Fibroblast of the aortic adventitia (primary cell): Measurements from ENCODE around the gene PLEKHA7. TPM values are rescaled to one million over a fixed set of nuclear protein-coding genes. Genes with fewer than 3 reads are reported as not detected.

Source experiments
- DNase-seq: peaks from one replicate; pipeline ENCODE4 v3.0.0-alpha.2; 2010; ENCODE audit warnings: low read depth
- H3K4me3 ChIP-seq: 2 replicates; pipeline ENCODE4 v1.5.1; 2011; ENCODE audit warnings: low read depth, mild to moderate bottlenecking, control low read depth, low read length, moderate library complexity
- total RNA-seq: library from RNA; depleted of rRNA; stranded (reverse); fragments of >200 nt; gene quantifications from 2 replicates; pipeline ENCODE4 v1.2.3, GENCODE V29; 2012; ENCODE audit warnings: low replicate concordance
- TF ChIP-seq, protein P1 (sequence below): IDR thresholded peaks from 2 replicates; pipeline ENCODE4 v1.5.1; 2011; ENCODE audit warnings: mild to moderate bottlenecking, low read length, control low read depth, inconsistent platforms; ENCODE audit not compliant: insufficient read depth

Gene PLEKHA7
- total RNA-seq, 1 donor: 0.09 TPM

DNA sequence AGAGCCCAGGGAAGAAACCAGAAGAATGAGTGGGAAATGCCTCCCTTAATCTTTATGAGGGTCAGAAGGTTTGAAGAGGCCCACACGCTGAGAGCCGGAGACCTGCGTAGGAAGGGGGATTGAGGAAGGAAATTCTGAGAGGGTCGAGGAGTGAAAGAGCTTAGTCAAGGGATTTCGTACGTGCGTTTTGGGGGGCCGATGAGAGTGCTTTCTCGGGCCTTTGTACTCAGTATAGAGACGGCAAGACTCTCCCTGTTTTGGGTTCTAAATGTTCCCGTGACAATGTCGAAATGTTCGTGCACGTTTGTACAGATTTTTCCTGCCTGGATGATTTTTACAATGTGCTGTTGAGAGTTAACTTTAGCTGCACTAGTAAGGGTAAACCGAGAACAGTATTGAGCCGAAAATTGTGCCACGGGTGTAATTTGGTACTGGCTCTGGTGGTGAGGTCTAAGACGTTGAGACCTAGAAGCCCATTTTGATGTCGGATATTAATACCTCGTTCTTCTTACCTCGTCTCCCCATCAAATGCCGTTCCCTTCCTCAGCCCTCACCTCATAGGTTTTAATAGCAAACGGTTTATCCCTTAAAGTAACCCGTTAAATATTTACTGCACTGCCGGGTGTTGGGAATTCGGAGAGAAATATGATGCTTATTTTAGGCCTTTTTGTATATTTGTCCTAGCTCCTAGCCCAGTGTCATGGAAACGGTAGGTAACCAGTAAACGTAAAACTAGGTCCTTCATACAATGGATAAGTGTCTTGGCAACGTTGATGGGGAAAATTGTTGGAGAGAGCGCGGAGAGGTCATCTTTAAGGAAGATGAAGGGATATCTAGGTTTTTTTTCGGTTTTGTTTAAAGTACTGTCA, 275.0 kb downstream of the PLEKHA7 start:
- TF ChIP-seq, protein P1, sequence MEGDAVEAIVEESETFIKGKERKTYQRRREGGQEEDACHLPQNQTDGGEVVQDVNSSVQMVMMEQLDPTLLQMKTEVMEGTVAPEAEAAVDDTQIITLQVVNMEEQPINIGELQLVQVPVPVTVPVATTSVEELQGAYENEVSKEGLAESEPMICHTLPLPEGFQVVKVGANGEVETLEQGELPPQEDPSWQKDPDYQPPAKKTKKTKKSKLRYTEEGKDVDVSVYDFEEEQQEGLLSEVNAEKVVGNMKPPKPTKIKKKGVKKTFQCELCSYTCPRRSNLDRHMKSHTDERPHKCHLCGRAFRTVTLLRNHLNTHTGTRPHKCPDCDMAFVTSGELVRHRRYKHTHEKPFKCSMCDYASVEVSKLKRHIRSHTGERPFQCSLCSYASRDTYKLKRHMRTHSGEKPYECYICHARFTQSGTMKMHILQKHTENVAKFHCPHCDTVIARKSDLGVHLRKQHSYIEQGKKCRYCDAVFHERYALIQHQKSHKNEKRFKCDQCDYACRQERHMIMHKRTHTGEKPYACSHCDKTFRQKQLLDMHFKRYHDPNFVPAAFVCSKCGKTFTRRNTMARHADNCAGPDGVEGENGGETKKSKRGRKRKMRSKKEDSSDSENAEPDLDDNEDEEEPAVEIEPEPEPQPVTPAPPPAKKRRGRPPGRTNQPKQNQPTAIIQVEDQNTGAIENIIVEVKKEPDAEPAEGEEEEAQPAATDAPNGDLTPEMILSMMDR: no peak
- DNase-seq: peak; percentile 29
- H3K4me3 ChIP-seq: peak overlapping the region; percentile 92

DNA sequence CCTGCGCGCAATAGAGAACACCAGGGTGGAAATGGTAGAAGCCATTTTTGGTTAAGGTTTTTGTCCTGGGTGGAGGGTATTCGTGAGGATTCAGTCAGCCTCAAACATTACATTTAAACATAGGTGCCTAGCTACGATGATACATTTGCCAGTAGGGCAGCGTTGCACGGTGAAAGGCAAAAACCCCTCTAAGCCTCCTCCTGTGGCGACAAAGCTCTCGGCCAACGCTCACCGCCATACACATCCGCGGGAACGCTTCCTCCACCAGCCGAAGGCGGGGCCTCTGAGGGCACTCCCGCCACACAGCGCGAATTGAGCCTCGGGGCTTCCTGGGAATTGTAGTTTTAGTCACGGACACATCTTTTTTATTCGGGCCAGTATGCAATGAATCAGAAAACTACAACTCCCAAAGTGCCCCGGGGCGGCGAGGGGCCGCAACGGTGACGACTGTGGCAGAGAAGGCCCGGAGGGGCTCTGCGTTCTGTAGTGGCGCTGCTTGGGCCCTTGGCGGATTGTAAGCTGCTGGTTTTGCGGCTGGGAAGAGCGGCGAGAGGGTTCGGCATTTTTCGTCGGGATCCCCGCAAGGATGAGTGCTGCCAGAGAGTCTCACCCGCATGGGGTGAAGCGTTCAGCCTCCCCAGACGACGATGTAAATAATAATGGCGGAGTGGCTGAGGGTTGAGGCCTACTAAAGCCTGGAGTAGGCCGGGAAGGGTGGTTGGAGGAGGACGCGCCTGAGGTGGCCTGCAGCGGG, 275.8 kb downstream of the PLEKHA7 start, which contains the start of gene C11orf58:
Gene C11orf58, plus strand, starts transcription at position 455 of the 754 bp plus-strand sequence. Its CDS starts 132 bp downstream, at position 587.
- TF ChIP-seq, protein P1: peak; percentile 9
- peak; percentile 96 for DNase-seq
- H3K4me3 ChIP-seq: peak within 1 kb of the TSS; percentile 92

DNA sequence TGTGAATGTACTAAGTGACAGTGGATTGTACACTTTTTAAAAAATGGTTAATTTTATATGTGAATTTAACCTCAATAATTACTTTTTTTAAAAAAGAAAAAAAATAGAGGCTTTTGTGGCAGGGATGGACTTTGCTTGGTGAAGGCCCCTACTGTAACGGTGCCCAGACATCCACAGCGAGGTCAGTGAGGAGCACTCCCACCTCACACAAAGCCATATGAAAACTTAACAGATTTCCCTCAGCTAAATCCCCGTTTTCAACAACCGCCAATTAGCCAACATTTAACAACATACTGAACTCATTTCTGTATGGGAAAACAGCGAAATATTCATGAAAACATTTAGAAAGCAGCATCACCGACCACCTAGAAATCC, 276.4 kb downstream of the PLEKHA7 start:
- TF ChIP-seq, protein P1: no peak
- H3K4me3 ChIP-seq: peak overlapping the region; percentile 92
- DNase-seq: no peak

Other genes with a start within 250 kb of the PLEKHA7 start
- gene RPS13, start 63.3 kb upstream of the PLEKHA7 start, total RNA-seq: 695 and 1,615 TPM in 2 replicates
- gene PIK3C2A, start 193.6 kb upstream of the PLEKHA7 start, total RNA-seq: 41.0 and 60.0 TPM in 2 replicates